Measurements from ENCODE around the gene CD52.

DNA sequence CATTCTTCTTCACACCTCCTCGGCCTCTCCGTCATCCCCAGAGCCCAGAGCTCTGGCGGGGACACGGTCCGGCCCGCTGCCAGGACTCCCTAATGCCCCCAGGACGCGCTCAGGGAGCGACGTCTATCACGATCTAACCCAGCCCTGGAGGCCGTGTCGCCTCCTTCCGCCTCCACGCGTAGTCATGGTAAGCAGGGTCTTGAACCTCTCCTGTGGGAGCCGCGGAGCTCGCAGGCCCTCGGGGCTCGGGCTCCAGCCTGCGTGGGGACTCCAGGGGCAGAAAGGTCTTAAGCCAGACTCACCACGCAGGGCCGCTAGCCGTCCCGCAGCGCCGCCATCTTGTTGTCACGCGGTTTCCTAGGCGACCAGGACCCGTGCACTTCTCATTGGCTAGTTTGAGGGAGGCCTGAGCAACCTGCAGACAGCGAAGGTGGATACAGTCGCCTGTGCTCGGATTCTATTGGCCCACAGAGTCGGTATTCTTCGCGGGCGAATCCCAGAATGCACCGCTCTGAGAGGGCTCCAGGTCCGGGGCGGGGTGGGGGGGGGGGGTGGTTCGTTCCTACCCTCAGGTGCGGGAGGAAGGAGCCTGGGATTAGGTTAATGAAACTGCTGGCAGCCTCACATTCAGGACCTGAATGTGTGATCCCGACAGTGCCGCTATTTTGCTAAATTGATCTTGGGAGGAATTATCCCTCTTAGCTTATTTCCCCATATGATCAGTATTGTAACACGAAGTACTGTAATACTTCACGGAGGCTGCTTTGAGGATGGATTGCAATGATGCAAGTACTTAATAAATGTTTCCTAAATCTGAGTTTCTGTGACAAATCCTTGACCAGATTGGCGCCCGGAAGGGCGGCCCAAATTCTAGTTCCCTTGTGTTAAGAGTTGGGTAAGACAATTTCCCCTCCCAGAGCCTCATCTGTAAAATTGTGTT is 11.2 kb upstream of the CD52 start, which contains the start of gene UBXN11:
- no peak for TF ChIP-seq POLR2A (IDR thresholded peaks at IDR 0.05)
- TF ChIP-seq, protein P1, sequence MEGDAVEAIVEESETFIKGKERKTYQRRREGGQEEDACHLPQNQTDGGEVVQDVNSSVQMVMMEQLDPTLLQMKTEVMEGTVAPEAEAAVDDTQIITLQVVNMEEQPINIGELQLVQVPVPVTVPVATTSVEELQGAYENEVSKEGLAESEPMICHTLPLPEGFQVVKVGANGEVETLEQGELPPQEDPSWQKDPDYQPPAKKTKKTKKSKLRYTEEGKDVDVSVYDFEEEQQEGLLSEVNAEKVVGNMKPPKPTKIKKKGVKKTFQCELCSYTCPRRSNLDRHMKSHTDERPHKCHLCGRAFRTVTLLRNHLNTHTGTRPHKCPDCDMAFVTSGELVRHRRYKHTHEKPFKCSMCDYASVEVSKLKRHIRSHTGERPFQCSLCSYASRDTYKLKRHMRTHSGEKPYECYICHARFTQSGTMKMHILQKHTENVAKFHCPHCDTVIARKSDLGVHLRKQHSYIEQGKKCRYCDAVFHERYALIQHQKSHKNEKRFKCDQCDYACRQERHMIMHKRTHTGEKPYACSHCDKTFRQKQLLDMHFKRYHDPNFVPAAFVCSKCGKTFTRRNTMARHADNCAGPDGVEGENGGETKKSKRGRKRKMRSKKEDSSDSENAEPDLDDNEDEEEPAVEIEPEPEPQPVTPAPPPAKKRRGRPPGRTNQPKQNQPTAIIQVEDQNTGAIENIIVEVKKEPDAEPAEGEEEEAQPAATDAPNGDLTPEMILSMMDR (IDR thresholded peaks at IDR 0.05): no peak

Data from testis (tissue), 2 donors.